Breast epithelium (tissue), 4 donors: ENCODE measurements around the gene KCNK10. TPM values are rescaled to one million over a fixed set of nuclear protein-coding genes. Genes with fewer than 3 reads are reported as not detected.

Experiments used
- DNase-seq, 2 donors: peaks; one replicate each; pipeline ENCODE4 v3.0.0-alpha.2; 2019; ENCODE audit warnings: low spot score in 2 of 2
- H3K27ac ChIP-seq, 2 donors: fragments of 200-600 bp; sonication (generic) in 1 of 2; one replicate each; pipeline ENCODE4 v1.5.1; 2016 to 2019; ENCODE audit warnings: mild to moderate bottlenecking in 1 of 2
- H3K27me3 ChIP-seq, 2 donors: fragments of 200-600 bp; sonication (generic) in 1 of 2; one replicate each; pipeline versions ENCODE4 v1.5.1 to v1.6.0; 2017 to 2019; ENCODE audit warnings: control low read depth in 1 of 2, mild to moderate bottlenecking in 1 of 2
- H3K36me3 ChIP-seq: fragments of 200-600 bp; one replicate; pipeline ENCODE4 v1.5.1; 2019
- H3K4me1 ChIP-seq, 2 donors: fragments of 200-600 bp; sonication (generic); one replicate each; pipeline ENCODE4 v1.5.1; 2016 to 2019; ENCODE audit warnings: control low read depth in 1 of 2
- H3K4me3 ChIP-seq, 3 donors: fragments of 200-600 bp; sonication (generic); 1 replicate in 2 of 3; 2 replicates in 1 of 3; pipeline ENCODE4 v1.5.1; 2016 to 2019; ENCODE audit warnings: mild to moderate bottlenecking in 3 of 3, moderate library complexity in 2 of 3
- H3K9me3 ChIP-seq, 2 donors: fragments of 200-600 bp; sonication (generic) in 1 of 2; one replicate each; pipeline ENCODE4 v1.5.1; 2016 to 2019; ENCODE audit warnings: control low read depth in 1 of 2
- POLR2A ChIP-seq: fragments of 450-650 bp; IDR thresholded peaks from one replicate; pipeline ENCODE4 v1.6.1; 2016; ENCODE audit warnings: antibody characterized with exemption, mild to moderate bottlenecking, moderate library complexity
- POLR2AphosphoS5 ChIP-seq, 3 donors: sonication (generic); formaldehyde crosslinking; IDR thresholded peaks; one replicate each; pipeline ENCODE4 v1.6.1; 2017; ENCODE audit warnings: antibody characterized with exemption in 3 of 3
- intact Hi-C: fragments of 100-400 bp; cut with DNase I; formaldehyde crosslinking; loops from one replicate; pipeline ENCODE4 v1.15.1; 2023; ENCODE audit warnings: low total_unique reads
- total RNA-seq, 3 donors: library from RNA; depleted of rRNA; stranded (reverse); fragments of >200 nt; gene quantifications; one replicate each; pipeline ENCODE4 v1.1.0, GENCODE V29; 2016
- TF ChIP-seq, protein P1 (sequence below), 3 donors: fragments of 450-650 bp; IDR thresholded peaks; one replicate each; pipeline ENCODE4 v1.5.1; 2016 to 2017; ENCODE audit warnings: antibody characterized with exemption in 3 of 3, mild to moderate bottlenecking in 3 of 3, moderate library complexity in 3 of 3

Gene KCNK10
- total RNA-seq, 3 donors from 2014 or later, result 0.33 TPM; not detected in 2

DNA sequence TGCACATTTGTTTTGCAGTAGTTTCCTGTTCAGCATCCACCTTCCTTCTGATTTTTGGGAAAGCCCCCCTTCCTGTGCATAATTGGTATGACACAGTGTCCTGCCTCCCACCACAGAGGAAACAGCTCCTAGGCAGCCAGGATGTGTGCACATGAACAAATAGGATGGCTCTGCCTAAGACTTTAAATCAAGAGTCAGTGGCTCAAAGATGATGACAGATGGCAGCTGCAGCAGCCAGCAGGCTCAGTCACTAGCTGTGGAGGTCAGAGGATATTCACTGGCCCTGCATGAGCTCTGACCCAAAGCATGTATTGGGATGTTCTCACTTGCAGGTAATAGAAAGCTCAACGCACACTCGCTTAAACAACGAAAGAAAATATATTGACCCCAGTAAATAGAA lies 90.3 kb downstream of the KCNK10 start:
- Histone ChIP-seq H3K27ac (no peak overlapping the region), H3K9me3 (no peaks in the 10 kb centered on the region), H3K27me3 (no peaks in the 10 kb centered on the region), H3K36me3 (no peaks in the 10 kb centered on the region), H3K4me3 (no peak overlapping the region), H3K4me1 (no peaks in the 10 kb centered on the region)
- TF ChIP-seq, protein P1, sequence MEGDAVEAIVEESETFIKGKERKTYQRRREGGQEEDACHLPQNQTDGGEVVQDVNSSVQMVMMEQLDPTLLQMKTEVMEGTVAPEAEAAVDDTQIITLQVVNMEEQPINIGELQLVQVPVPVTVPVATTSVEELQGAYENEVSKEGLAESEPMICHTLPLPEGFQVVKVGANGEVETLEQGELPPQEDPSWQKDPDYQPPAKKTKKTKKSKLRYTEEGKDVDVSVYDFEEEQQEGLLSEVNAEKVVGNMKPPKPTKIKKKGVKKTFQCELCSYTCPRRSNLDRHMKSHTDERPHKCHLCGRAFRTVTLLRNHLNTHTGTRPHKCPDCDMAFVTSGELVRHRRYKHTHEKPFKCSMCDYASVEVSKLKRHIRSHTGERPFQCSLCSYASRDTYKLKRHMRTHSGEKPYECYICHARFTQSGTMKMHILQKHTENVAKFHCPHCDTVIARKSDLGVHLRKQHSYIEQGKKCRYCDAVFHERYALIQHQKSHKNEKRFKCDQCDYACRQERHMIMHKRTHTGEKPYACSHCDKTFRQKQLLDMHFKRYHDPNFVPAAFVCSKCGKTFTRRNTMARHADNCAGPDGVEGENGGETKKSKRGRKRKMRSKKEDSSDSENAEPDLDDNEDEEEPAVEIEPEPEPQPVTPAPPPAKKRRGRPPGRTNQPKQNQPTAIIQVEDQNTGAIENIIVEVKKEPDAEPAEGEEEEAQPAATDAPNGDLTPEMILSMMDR (IDR thresholded peaks at IDR 0.05), result no peak
- TF ChIP-seq POLR2AphosphoS5 (IDR thresholded peaks at IDR 0.05) (no peak), POLR2A (no peak)
- DNase-seq, result no peak
- intact Hi-C loops, result no loop called here

DNA sequence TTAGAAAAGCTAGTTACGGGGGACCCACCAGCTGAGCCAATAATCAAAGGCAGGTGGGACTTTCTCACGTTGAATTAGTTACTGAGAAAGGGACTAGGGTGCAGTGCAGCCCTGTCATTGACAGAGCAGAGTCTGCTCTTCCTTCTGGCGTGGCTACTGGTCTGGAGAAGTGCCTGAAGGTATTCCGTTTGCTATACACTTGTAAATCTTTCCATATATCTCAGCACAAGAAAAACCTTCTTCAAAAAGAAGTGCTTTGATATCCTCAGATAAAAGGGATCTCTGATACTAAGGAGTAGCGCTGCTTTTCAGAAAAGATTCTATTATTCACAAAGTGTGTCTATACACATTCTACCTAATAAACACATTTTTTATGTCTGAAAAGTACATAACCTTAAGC lies 91.5 kb downstream of the KCNK10 start:
- Histone ChIP-seq H3K9me3 (no peaks in the 10 kb centered on the region), H3K27ac (no peak overlapping the region), H3K4me1 (no peaks in the 10 kb centered on the region), H3K4me3 (no peak overlapping the region), H3K27me3 (no peaks in the 10 kb centered on the region), H3K36me3 (no peaks in the 10 kb centered on the region)
- intact Hi-C loops, result no loop called here
- TF ChIP-seq POLR2AphosphoS5 (IDR thresholded peaks at IDR 0.05) (no peak), POLR2A (no peak)
- TF ChIP-seq, protein P1 (IDR thresholded peaks at IDR 0.05), result no peak
- DNase-seq, result no peak

DNA sequence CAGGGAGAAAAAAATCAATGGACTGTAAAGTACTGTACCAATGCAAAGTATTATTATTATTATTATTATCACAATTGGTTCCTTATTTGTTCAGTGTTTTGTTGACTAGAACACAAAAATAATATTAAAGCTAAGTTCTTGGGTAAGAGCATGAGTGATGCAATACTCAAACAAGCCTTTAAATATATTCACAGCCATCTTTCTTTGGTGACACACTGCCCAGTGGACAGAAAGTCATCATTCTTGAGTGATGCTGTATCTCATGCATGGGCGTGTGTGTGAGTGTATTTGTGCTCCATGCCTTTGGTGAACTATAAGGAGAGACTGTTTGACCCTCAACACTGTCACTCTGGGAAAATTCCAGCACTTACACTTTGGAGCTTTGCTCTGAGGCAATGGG lies 93.6 kb downstream of the KCNK10 start:
- H3K4me3 ChIP-seq, result no peak overlapping the region
- no peaks in the 10 kb centered on the region for H3K4me1 ChIP-seq
- peaks cover 0 to 6% of the 10 kb centered on the region in 2 donors for H3K27me3 ChIP-seq
- no peak for DNase-seq
- intact Hi-C loops, result no loop called here
- TF ChIP-seq, protein P1 (IDR thresholded peaks at IDR 0.05), result no peak
- TF ChIP-seq POLR2A, result no peak
- no peak for TF ChIP-seq POLR2AphosphoS5 (IDR thresholded peaks at IDR 0.05)
- no peak overlapping the region for H3K27ac ChIP-seq
- no peaks in the 10 kb centered on the region for H3K9me3 ChIP-seq
- H3K36me3 ChIP-seq, result no peaks in the 10 kb centered on the region

DNA sequence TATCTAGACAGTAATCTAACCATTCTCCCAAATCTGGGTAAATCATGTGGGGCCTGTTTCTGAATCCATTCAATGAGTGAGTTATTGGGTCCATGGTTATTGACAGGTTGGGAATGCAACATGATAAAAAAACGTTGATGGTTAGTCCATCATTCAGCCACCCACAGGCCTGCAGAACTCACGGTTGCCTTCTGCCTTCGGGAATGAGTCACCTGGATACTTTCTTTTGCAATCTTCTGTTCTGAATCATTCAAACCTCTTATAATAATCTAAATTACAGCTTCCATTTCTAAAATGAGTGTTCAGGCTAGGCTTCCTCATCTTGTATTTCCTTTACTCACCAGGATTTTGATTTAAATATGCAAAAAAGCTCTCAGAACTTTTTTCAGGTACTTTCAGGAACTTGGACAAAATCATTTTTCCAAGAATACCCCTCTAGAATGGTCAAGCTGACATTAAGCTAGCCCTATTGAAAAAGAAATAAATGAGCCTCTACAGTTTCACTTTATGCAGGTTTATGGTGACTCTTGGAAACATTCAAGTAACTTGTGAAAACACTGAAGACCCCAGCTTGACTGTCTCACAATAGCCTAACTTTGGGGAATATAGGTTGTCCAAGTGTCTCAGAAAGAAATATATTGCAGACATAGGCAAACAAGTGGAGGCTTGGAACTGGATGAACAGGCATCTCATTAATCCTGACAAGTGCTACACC lies 94.4 kb downstream of the KCNK10 start:
- intact Hi-C loops, result no loop called here
- TF ChIP-seq, protein P1 (IDR thresholded peaks at IDR 0.05), result no peak
- TF ChIP-seq POLR2AphosphoS5 (IDR thresholded peaks at IDR 0.05) (no peak), POLR2A (no peak)
- no peak overlapping the region for H3K4me3 ChIP-seq
- no peaks in the 10 kb centered on the region for H3K4me1 ChIP-seq
- no peak overlapping the region for H3K27ac ChIP-seq
- H3K9me3 ChIP-seq, result peaks cover 0 to 2% of the 10 kb centered on the region in 2 donors
- H3K27me3 ChIP-seq, result peaks cover 0 to 6% of the 10 kb centered on the region in 2 donors
- no peak for DNase-seq
- no peaks in the 10 kb centered on the region for H3K36me3 ChIP-seq

DNA sequence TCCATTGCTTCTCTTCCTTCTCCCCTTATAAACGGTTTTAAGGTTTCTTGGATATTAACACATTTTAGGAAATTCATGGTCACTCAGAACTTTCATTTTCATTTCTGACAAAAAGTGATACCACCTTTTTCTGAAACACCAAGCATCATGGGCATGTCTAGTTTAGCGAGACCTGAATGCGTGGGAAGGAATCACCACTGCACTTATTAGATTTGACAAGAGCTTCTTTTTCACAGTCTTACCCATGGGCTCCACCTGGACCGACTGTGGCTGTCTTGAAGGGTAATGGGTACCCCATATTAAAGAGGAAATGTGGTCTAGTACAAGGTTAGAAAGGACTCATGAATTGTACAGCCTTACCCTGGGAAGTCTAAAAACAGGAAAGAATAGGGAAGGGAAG lies 95.4 kb downstream of the KCNK10 start:
- H3K4me3 ChIP-seq, result no peak overlapping the region
- peaks cover 0 to 12% of the 10 kb centered on the region in 2 donors for H3K9me3 ChIP-seq
- no peak overlapping the region for H3K27ac ChIP-seq
- H3K27me3 ChIP-seq, result peaks cover 0 to 6% of the 10 kb centered on the region in 2 donors
- DNase-seq, result no peak
- no peaks in the 10 kb centered on the region for H3K4me1 ChIP-seq
- intact Hi-C loops, result no loop called here
- TF ChIP-seq POLR2A, result no peak
- TF ChIP-seq, protein P1 (IDR thresholded peaks at IDR 0.05), result no peak
- TF ChIP-seq POLR2AphosphoS5 (IDR thresholded peaks at IDR 0.05), result no peak
- H3K36me3 ChIP-seq, result no peaks in the 10 kb centered on the region
